Stimulated activated CD4-positive, alpha-beta T cell treated with anti-CD3 and anti-CD28 coated beads, Interleukin-2, amount 100 ng/mL, for 24 hours (primary cell): ENCODE results near the gene SIRPB1.
"Not testable (repeated sequence)": the region's sequence is repeated elsewhere in the genome, so short reads cannot be mapped to it uniquely, and the experiment has no call there.

Experiments used
- DNase-seq, 2 donors: peaks; one replicate each; pipeline ENCODE4 v3.0.0-alpha.2; 2020

The SIRPB1 gene

DNA sequence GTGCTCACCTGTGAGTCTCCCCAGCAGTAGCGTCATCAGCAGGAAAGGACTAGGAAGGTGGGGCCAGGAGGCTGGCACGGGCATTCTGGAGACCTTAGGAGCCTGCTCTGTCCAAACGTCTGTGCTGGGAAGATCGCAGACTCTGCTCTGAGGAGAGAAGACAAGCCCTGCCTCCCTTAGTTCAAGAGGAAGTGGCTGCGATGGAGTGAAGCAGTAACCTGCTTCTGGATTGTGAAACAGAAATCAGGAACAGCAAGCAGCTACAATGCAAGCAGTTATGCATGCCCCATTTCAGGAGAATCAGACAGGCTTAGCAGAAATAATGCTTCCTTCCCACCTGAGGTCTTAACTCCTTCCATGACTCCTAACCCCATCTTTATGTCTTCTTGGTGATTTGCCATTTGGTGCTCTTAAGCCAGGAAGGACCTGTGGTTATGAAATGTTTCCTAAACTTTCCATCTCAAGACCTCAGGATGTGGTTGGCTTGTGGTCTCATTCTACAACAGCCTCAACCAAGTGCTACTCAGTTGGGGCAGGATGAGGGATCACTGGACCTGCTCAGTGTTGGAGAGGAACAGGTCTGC, at the start of gene SIRPB1:
Gene SIRPB1, minus strand, starts transcription at position 149 of the 584 bp plus-strand sequence. Its CDS starts 65 bp downstream, at position 84.
- no peak for DNase-seq

DNA sequence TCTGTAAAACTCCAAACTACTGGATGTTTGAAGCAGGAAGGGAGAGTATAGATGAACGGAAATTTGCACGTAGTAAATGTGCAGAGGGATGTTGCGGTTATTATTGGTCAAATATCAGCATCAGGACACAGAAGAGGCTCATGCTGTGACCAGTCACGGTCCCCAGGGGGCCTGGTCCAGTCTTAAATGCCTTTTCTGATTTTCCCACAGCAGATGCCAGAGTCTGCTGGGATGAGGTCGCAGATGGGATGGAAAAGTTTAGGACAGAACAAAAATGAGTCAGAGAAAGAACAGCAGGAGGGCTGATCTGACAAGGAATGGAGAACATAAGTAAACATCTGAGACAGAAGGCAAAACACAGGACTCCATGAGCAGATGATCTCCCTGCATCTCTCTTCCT, 49.5 kb upstream of the SIRPB1 start:
- DNase-seq, result no peak

DNA sequence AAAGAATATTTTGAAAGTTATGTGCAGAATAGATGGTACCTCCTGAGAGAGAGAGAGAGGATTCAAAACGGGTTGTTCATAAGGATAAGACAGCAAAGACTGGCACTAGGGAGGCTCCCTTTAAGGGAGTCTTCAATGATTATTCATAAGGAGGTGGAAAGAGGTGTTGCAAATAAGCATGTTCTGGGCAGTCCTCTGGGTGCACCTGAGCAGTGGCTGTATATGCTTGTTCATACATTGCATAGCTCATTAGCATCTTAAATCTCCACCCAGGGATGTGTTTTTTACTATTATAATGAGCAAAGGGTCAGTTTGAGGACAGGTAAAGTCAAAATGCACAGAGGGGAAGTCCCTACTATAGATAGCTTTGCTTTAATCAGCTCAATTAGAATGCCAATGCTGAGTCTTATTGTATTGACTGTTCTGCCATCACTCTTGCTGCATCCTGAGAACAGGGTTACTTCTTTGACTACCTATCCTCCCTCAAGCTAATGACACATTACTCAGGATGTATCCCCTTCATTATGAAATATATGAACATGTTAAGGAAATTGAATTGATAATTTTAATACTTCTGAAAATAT, 47.8 kb upstream of the SIRPB1 start:
- DNase-seq, result no peak

DNA sequence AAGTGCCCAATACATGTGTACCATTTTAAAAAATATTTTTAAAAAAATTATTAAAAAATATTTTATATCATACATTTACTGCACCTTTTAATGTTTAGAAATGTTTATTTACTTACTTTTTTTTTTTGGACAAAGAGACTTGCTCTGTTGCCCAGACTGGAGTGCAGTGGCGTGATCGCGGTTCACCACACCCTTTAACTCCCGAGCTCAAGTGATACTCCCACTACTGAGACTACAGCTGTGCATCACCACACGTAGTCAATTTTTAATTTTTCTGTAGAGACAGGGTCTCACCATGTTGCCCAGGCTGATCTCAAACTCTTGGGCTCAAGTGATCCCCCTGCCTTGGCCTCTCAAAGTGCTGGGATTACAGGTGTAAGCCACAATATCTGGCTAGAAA, 47.0 kb upstream of the SIRPB1 start:
- DNase-seq, result no peak

DNA sequence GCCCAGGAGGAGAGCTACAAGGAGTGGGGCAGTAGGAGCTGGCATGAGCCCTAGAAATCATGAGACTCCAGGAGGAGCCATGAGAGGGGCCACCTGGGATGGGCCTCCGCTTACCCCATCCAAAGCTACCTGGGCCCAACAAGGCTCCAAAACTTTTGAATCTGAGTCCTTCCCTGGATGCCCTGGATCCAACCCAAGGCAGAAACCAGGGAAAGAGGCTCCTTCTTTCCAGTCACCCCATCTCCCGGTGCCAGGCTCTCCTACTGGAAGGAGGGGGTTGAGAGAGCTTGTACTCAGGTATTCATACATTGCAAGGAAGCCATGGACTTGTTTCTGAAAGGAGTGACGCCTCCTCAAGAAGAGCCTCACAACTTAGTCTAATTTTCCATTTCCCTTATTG, 45.5 kb upstream of the SIRPB1 start:
- DNase-seq, result no peak

DNA sequence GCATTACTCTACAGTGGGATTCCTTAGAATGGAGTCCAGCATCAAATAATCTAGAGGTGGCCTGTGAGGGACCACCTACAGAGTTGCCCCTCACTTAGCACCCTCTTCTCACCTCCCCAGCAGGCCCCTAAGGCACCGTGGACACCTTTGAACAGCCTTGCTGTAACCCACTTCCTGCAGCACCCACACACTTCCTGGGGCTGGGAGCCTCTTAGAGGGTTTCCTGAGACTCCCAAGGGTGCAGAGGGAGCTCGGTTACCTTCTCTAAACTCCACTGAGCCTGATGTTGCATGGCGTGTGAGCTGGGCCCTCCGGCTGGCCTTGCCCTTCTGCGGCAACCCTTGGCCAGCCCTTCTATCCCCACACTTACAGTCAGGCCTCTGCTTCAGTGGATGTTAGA, 45.1 kb upstream of the SIRPB1 start:
- peak; percentile 62 to 68 for DNase-seq

DNA sequence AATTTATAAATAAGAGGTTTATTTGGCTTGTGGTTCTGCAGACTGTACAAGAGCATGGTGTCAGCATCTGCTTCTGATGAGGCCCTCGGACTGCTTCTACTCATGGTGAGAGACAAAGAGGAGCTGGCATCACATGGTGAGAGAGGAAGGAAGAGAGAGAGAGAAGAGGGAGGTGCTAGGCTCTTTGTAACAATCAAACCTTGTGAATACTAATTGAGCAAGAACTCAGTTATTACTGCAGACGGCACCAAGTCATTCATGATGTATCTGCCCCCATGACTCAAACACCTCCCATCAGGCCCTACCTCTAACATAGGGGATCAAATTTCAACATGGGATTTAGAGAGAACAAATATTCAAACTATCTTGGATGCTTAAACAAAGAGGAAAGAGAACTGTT, 44.1 kb upstream of the SIRPB1 start:
- DNase-seq, result no peak

DNA sequence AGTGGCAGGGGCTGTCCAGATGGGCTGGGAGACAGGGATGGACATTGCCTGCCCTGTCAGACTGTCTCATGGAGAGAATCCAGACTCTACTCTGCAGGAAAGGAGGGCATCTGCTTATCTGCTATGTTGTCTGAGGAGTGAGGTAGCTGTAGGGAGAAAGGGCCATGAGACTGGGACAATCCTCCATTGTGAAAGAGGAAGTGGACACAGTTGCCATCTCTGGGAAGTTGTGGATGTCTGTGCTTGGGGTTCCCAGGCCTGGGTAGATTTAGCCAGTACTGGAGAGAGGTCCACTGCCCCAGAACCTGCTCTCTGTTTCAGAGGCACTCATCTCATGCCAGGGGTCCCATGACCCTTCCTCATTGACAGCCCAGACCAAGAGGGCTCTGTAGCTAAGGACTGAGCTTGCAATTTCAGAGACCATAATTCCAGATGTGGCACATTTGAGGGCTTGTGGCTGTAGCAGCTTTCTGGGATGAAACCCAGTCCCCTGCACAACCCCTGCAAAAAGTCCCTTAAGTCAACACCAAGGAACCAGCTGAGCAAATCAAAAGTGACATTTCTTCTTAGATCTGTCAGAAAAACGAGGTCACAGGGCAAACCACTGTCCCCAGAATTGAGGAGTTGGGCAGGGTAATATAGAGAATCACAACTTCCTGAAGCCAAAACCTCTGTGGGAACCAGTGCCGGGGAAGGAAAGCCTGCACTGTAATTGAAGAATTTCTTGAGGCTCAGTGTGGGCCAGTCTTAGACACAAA, 41.9 kb upstream of the SIRPB1 start:
- DNase-seq, result no peak

DNA sequence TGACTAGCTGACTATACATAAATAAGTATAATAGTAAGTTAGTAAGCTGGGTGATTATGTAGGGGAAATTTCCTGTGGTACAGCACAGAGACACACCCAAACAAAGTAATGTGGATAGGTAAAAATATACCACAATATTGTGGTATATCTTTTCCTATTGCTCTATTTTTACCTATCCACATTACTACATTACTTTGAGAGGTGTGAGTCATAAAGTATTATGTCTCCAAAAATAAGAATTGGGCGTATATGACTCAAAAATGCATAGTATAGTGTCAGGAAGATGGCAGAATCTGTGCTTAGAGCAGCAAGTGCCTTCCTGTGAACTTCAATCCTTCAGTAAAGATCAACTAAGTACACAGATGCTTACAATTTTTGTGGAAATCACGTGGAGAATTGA, 40.4 kb upstream of the SIRPB1 start:
- DNase-seq, result no peak

DNA sequence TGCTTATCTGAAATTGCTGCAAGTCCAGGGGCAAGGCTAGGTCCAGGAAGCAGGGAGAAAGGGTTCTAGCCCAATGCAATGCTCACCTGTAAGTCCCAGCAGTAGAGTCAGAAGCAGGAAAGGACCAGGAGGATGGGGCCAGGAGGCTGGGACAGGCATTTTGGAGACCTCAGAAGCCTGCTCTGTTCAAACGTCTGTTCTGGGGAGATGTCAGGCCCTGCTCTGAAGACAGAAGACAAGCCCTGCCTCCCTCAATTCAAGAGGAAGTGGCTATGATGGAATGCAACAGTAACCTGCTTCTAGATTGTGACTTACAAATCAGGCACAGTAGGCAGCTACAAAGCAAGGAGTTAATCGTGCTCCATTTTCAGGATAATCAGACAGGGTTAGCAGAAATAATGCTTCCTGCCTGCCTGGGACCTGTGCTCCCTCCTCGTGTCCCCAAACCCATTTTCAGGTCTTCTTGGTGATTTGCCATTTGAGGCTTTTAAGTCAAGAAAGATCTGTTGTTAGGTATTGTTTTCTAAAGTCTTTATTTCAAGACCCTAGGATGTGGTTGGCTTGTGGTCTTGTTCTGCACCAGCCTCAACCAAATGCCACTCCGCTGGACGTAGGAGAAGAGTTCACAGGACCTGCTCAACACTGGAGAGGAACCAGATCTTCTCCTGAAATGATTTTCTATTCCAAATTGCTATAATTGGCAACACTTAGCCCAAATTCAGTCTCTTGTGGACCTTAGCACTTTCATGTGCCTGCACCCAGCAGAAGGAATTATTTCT, 37.9 kb upstream of the SIRPB1 start, which contains the start of gene SIRPG:
Gene SIRPG, minus strand, starts transcription at position 224 of the 779 bp plus-strand sequence. Its CDS starts 65 bp downstream, at position 159.
- DNase-seq, result no peak

DNA sequence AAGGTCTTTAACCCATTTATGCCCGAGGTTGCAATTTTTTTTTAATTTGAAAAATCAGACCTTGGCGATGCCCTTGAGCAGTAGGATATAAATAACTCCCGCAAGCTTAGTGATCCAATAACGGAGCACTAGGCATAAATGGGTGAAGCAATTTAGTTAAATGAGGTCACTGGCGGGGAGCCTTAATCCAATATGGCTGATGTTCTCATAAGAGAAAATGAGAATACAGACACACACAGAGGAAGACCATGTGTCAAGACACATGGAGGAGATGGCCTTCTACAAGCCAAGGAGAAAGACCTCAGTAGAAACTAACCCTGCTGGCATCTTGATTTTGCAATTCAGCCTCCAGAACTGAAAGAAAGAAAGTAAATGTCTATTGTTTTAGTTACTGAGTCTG, 37.0 kb upstream of the SIRPB1 start:
- DNase-seq, result no peak

DNA sequence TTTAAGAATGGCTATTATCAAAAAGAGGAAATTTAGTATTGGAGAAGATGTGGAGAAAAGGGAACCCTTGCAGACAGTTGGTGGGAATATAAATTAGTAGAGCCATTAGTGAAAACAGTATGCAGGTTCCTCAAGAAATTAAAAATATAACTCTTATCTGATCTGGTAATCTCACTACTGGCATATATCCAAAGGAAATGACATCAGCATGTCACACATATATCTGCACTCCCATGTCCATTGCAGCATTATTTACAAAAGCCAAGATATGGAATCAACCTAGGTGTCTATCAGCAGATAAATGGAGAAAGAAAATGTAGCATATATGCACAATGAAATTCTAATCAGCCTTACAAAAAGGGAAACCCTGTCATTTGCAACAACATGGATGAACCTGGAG, 35.2 kb upstream of the SIRPB1 start:
- no peak for DNase-seq

DNA sequence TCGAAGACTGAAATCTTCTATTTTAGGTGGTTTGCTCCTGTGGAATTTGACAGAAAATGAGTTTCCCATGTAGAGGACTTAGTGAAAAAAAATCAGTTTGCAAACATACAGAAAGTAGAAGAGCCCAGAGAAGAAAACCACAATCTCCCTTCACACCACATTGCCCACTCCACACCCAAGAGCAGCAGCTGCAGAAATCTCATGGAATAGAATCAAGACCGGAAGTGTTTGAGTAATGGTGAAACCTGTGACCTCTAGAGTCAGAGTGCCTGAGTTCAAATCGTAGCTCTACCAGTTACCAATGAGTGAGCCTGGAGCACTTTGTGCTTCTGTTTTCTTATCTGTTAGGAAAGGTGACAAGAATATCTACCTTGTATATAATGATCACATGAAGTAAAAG, 33.2 kb upstream of the SIRPB1 start:
- DNase-seq, result no peak

DNA sequence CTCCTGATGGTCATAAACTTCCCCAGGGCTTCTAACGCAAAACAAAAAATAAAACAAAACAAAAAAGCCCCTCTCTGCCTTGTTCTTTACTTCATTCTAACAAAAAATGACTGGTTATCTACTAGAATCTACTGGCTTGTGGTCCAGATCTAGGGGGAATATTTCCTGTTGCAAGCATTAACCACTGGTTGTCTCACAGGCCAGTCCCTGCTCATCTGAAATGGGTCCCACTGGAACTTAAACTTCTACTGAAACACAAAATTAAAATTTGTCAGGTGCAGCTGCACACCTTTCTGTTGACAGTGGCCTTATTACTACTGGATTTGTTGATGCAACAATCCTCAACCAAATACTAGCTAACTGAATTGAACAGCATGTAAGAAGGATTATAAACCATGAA, 32.3 kb upstream of the SIRPB1 start:
- no peak for DNase-seq

DNA sequence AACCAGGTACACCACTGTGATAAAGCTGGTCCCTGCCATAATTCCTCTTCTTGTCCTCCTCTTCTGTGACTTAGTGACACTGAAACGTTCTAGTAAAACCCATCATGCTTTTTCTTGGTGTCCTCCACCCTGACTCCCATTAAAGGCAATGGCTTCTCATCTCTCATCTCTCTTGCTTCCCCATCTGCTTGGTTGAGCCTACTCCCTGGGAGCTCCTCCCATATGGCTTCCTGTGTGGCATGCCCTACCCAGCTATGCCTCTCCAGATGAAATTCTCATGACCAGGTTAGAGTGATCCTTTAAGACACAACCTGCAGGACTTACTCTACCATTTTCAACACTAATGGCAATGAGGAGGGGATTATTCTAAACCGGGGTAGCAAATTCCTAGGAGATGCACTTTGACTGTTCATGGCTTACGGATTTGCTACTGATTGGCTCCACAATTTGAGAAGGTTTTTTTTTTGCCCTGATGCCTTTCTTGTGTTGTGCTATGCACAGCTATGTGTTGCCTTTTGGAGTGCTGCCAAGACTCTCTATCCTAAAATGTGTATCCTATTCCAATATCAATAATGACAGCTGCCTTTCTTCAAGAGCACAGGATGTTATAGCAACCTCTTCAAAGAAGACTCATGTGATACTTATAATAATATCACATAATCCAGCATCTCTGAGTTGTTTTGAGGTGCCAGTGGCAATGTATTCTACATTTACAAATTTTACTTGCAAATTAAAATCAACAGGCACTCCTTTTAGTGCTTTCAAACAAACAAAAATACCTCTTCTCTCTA, 31.7 kb upstream of the SIRPB1 start:
- no peak for DNase-seq

DNA sequence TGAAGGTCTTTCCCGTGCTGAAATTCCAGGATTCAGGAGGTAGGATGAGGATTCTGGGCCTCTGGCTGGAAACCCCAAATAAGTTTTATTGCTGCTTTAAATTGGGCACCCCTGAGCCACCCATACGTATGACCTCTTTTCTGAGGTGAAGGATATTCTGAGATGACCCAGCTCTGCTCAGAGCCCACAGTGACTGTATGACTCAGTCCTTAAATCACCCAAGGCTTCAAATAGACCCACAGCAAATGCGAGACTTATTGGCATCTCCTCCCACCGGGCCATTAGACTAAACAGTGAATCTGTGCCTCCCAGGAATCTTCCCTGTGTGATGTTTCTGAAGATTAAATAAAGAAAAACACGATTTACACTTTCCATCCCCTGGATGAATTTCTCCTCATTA, 28.3 kb upstream of the SIRPB1 start:
- no peak for DNase-seq

DNA sequence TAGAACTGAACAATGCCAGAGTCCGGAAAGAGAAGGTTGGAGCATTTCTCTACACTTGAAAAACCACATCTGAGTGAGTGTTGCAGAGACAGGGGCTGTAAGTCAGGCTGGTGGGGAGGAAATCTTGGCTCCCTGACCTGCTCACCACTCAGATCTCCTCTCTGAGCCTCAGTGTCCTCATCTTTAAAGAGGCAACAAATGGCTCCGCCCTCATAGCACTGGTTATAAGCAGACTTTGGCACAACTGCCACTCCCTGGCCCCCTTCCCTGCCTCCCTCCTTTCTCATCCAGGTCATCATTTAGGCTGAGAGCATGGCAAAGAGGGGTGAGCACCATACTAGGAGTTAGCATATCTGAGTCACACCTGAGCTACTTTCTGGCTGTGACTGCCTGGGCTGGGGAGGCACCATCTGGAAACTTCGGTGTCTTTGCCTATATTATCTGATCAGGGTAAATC, 27.2 kb upstream of the SIRPB1 start:
- DNase-seq, result peak in 1 of 2 donors; percentile 45

DNA sequence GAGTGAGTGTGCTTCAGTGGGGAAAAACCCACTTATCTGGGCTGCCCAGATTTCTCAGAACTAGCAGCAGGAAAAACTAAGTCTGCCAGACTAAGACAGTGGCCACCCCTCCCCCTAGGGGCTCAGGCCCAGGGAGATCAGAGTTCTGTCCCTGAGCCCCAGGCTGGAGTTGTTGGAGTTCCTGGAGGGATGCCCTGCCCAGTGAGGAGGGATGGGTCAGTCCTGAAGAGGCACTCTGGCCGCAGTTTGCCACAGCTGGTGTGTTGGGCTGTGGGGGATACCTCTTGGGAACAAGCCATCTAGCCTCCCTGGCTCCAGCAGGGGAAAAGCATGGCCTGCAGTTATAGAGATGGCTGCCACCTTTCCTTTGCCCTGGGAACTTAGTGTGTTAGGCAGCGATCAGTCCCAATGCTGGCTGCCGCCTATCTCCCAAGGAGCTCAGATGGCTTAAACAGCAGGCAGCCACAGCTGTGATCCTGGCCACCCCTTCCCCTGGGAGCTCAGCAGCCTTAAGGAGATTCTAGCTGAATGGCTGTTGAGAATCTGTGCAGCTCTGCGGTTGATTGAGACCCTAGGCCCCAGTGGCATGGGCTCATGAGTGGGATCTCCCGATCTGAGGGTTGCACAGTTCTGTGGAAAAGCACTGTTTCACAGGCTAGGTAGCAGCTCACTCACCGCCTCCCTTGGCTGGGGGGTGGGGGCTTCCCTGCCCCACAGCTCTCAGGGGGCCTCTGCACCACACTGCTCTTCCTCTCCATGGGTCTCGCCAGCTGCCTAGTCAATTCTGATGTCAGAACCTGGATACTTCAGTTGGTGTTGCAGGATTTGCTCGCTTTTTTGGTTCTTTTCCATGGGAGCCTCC, 24.5 kb upstream of the SIRPB1 start:
- DNase-seq, result no peak

DNA sequence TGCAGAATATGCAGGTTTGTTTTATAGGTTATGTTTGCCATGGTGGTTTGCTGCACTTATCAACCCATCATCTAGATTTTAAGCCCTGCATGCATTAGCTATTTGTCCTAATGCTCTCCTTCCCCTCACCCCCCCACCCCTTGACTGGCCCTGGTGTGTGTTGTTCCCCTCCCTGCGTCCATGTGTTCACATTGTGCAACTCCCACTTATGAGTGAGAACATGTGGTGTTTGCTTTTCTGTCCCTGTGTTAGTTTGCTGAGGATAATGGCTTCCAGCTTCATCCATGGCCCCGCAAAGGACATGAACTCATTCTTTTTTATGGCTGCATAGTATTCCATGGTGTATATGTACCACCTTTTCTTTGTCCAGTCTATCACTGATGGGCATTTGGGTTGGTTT, 18.8 kb upstream of the SIRPB1 start:
- not testable (repeated sequence) for DNase-seq

DNA sequence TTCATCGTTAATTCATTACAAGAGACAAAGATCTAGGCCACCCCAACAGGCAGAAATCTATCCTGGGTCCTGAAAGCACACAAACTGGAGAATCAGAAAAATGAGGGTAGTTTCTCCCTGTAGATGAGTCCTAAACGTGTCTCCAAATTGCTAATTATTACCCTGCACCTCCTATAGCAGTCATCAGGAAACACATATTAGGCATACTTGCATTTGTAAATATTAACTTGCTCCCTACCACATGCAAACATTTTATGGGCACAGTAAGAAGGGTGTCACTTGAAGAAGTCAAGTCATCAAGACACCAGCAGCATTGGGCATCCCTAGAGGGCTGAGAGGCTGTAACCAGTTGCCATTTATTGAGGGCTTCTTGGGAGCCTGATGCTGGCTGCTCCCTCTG, 17.9 kb upstream of the SIRPB1 start:
- no peak for DNase-seq

DNA sequence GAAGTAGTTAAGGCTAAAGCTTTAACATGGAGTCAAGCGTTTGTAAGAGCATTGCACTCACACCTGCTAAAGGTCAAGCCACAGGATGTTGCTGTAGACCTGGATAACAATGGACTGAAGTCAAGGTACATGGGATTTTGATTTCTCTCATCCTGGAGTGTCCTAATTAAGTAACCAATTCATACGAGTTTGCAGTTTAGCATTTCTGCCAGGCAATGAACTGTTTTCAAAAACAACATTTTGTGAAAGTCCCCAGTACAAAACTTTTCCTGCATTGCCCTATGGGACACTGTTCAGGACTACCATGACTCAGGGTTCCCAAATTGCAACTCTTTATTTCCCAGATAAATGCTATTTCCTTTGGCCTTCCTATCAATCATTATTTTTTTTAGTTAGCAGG, 17.4 kb upstream of the SIRPB1 start:
- DNase-seq, result no peak

DNA sequence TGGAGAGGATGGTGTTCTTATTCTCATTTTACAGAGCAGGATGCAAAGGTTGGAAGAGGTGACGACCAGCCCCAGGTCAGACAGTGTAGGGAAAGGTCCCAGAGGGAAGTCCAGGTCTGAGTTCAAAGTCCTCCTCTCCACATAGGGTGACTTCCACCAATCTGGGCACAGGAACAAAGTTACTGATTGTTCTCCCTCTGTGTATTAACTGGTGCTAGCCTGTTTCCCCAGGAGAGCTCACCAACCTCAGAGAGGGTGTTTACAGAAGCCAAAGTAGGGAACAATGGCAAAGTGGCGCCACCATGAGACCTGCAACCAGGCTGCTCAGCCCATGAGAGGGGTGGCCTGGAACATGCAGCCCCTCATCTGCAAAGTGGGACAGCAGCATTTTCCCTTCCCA, 16.8 kb upstream of the SIRPB1 start:
- no peak for DNase-seq
